Activated CD4-positive, alpha-beta T cell treated with anti-CD3 and anti-CD28 coated beads, Interleukin-2, amount 50 U/mL, for 4 hours (primary cell): ENCODE results near the gene RCOR2.
"Not testable (repeated sequence)": the region's sequence is repeated elsewhere in the genome, so short reads cannot be mapped to it uniquely, and the experiment has no call there.

Source experiments
- DNase-seq, 2 experiments: peaks; one replicate each; pipeline ENCODE4 v3.0.0-alpha.2; 2020

Gene RCOR2

GRCh38 chr11:63876616-63877015 lies 40.3 kb downstream of the RCOR2 start:
- DNase-seq = no peak

GRCh38 chr11:63875506-63876065 lies 41.4 kb downstream of the RCOR2 start:
- DNase-seq = no peak

- DNase-seq = no peak
Measured at GRCh38 chr11:63874511-63874910, 42.5 kb downstream of the RCOR2 start.

- DNase-seq = no peak
Measured at GRCh38 chr11:63873311-63873710, 43.7 kb downstream of the RCOR2 start.

GRCh38 chr11:63872800-63873197 lies 44.2 kb downstream of the RCOR2 start:
- DNase-seq = no peak

- no peak for DNase-seq
Measured at GRCh38 chr11:63871962-63872799, 44.8 kb downstream of the RCOR2 start.

- DNase-seq = no peak
Measured at GRCh38 chr11:63870351-63871140, 46.4 kb downstream of the RCOR2 start.

- peak in 1 of 2 experiments; percentile 12 for DNase-seq
Measured at GRCh38 chr11:63869683-63870082, 47.3 kb downstream of the RCOR2 start.

- no peak for DNase-seq
Measured at GRCh38 chr11:63869171-63869591, 47.8 kb downstream of the RCOR2 start.

- no peak for DNase-seq
Measured at GRCh38 chr11:63868399-63869064, 48.4 kb downstream of the RCOR2 start.

GRCh38 chr11:63867511-63867910 lies 49.5 kb downstream of the RCOR2 start:
- DNase-seq = no peak

- DNase-seq = peak; percentile 57 to 64
Measured at GRCh38 chr11:63866211-63866610, 50.8 kb downstream of the RCOR2 start.

GRCh38 chr11:63863620-63864019 lies 53.3 kb downstream of the RCOR2 start:
- not testable (repeated sequence) for DNase-seq

GRCh38 chr11:63862923-63863322 lies 54.0 kb downstream of the RCOR2 start:
- DNase-seq = no peak
